Measurements from ENCODE around the gene TRIL.

The TRIL gene

GRCh38 chr7:28990200-28990960, 32.2 kb upstream of the TRIL start:
- Histone ChIP-seq H3K27me3 (ENCODE audit: control insufficient read depth, insufficient read depth, low read length) (no peaks in the 10 kb centered on the region), H3K9me3 (ENCODE audit: control insufficient read depth, low read length) (no peaks in the 10 kb centered on the region), H3K36me3 (ENCODE audit: control insufficient read depth, insufficient read depth, low read length) (no peaks in the 10 kb centered on the region), H3K9ac (ENCODE audit: low read length) (no peak overlapping the region), H3K4me1 (ENCODE audit: control insufficient read depth, insufficient read depth, low read length) (peaks cover 15% of the 10 kb centered on the region), H3K4me3 (ENCODE audit: low read length) (no peak overlapping the region)

GRCh38 chr7:28989211-28989980, 31.3 kb upstream of the TRIL start:
- H3K9ac ChIP-seq (ENCODE audit: low read length) = no peak overlapping the region
- H3K36me3 ChIP-seq (ENCODE audit: control insufficient read depth, insufficient read depth, low read length) = no peaks in the 10 kb centered on the region
- H3K9me3 ChIP-seq (ENCODE audit: control insufficient read depth, low read length) = no peaks in the 10 kb centered on the region
- no peak overlapping the region for H3K4me3 ChIP-seq (ENCODE audit: low read length)
- H3K4me1 ChIP-seq (ENCODE audit: control insufficient read depth, insufficient read depth, low read length) = peaks cover 17% of the 10 kb centered on the region
- no peaks in the 10 kb centered on the region for H3K27me3 ChIP-seq (ENCODE audit: control insufficient read depth, insufficient read depth, low read length)

- Histone ChIP-seq H3K4me3 (ENCODE audit: low read length) (no peak overlapping the region), H3K9me3 (ENCODE audit: control insufficient read depth, low read length) (no peaks in the 10 kb centered on the region), H3K9ac (ENCODE audit: low read length) (no peak overlapping the region), H3K27me3 (ENCODE audit: control insufficient read depth, insufficient read depth, low read length) (no peaks in the 10 kb centered on the region), H3K36me3 (ENCODE audit: control insufficient read depth, insufficient read depth, low read length) (no peaks in the 10 kb centered on the region), H3K4me1 (ENCODE audit: control insufficient read depth, insufficient read depth, low read length) (peaks cover 17% of the 10 kb centered on the region)
These were observed 30.7 kb upstream of the TRIL start for GRCh38 chr7:28988810-28989209.

GRCh38 chr7:28988091-28988490, 30.0 kb upstream of the TRIL start:
- peaks cover 17% of the 10 kb centered on the region for H3K4me1 ChIP-seq (ENCODE audit: control insufficient read depth, insufficient read depth, low read length)
- no peak overlapping the region for H3K9ac ChIP-seq (ENCODE audit: low read length)
- H3K4me3 ChIP-seq (ENCODE audit: low read length) = no peak overlapping the region
- H3K36me3 ChIP-seq (ENCODE audit: control insufficient read depth, insufficient read depth, low read length) = no peaks in the 10 kb centered on the region
- H3K27me3 ChIP-seq (ENCODE audit: control insufficient read depth, insufficient read depth, low read length) = no peaks in the 10 kb centered on the region
- no peaks in the 10 kb centered on the region for H3K9me3 ChIP-seq (ENCODE audit: control insufficient read depth, low read length)

GRCh38 chr7:28986765-28987110, 28.6 kb upstream of the TRIL start:
- H3K9ac ChIP-seq (ENCODE audit: low read length) = peak overlapping the region; percentile 23
- H3K9me3 ChIP-seq (ENCODE audit: control insufficient read depth, low read length) = no peaks in the 10 kb centered on the region
- no peaks in the 10 kb centered on the region for H3K27me3 ChIP-seq (ENCODE audit: control insufficient read depth, insufficient read depth, low read length)
- no peak overlapping the region for H3K4me3 ChIP-seq (ENCODE audit: low read length)
- H3K36me3 ChIP-seq (ENCODE audit: control insufficient read depth, insufficient read depth, low read length) = no peaks in the 10 kb centered on the region
- H3K4me1 ChIP-seq (ENCODE audit: control insufficient read depth, insufficient read depth, low read length) = peaks cover 17% of the 10 kb centered on the region

GRCh38 chr7:28986028-28986764, 28.1 kb upstream of the TRIL start:
- Histone ChIP-seq H3K27me3 (ENCODE audit: control insufficient read depth, insufficient read depth, low read length) (no peaks in the 10 kb centered on the region), H3K36me3 (ENCODE audit: control insufficient read depth, insufficient read depth, low read length) (no peaks in the 10 kb centered on the region), H3K4me1 (ENCODE audit: control insufficient read depth, insufficient read depth, low read length) (peaks cover 17% of the 10 kb centered on the region), H3K9ac (ENCODE audit: low read length) (peak overlapping the region; percentile 23), H3K9me3 (ENCODE audit: control insufficient read depth, low read length) (no peaks in the 10 kb centered on the region), H3K4me3 (ENCODE audit: low read length) (no peak overlapping the region)

GRCh38 chr7:28984631-28985030, 26.5 kb upstream of the TRIL start:
- no peaks in the 10 kb centered on the region for H3K36me3 ChIP-seq (ENCODE audit: control insufficient read depth, insufficient read depth, low read length)
- H3K4me3 ChIP-seq (ENCODE audit: low read length) = no peak overlapping the region
- H3K4me1 ChIP-seq (ENCODE audit: control insufficient read depth, insufficient read depth, low read length) = peaks cover 17% of the 10 kb centered on the region
- no peaks in the 10 kb centered on the region for H3K9me3 ChIP-seq (ENCODE audit: control insufficient read depth, low read length)
- no peaks in the 10 kb centered on the region for H3K27me3 ChIP-seq (ENCODE audit: control insufficient read depth, insufficient read depth, low read length)
- H3K9ac ChIP-seq (ENCODE audit: low read length) = no peak overlapping the region

GRCh38 chr7:28984217-28984616, 26.1 kb upstream of the TRIL start:
- no peak overlapping the region for H3K4me3 ChIP-seq (ENCODE audit: low read length)
- no peaks in the 10 kb centered on the region for H3K9me3 ChIP-seq (ENCODE audit: control insufficient read depth, low read length)
- peaks cover 17% of the 10 kb centered on the region for H3K4me1 ChIP-seq (ENCODE audit: control insufficient read depth, insufficient read depth, low read length)
- H3K9ac ChIP-seq (ENCODE audit: low read length) = no peak overlapping the region
- H3K27me3 ChIP-seq (ENCODE audit: control insufficient read depth, insufficient read depth, low read length) = no peaks in the 10 kb centered on the region
- H3K36me3 ChIP-seq (ENCODE audit: control insufficient read depth, insufficient read depth, low read length) = no peaks in the 10 kb centered on the region

GRCh38 chr7:28983396-28984190, 25.5 kb upstream of the TRIL start:
- no peak overlapping the region for H3K9ac ChIP-seq (ENCODE audit: low read length)
- H3K9me3 ChIP-seq (ENCODE audit: control insufficient read depth, low read length) = no peaks in the 10 kb centered on the region
- no peaks in the 10 kb centered on the region for H3K36me3 ChIP-seq (ENCODE audit: control insufficient read depth, insufficient read depth, low read length)
- peaks cover 17% of the 10 kb centered on the region for H3K4me1 ChIP-seq (ENCODE audit: control insufficient read depth, insufficient read depth, low read length)
- H3K4me3 ChIP-seq (ENCODE audit: low read length) = no peak overlapping the region
- no peaks in the 10 kb centered on the region for H3K27me3 ChIP-seq (ENCODE audit: control insufficient read depth, insufficient read depth, low read length)

GRCh38 chr7:28981161-28981465, 23.0 kb upstream of the TRIL start:
- H3K9ac ChIP-seq (ENCODE audit: low read length) = no peak overlapping the region
- no peaks in the 10 kb centered on the region for H3K9me3 ChIP-seq (ENCODE audit: control insufficient read depth, low read length)
- H3K4me3 ChIP-seq (ENCODE audit: low read length) = no peak overlapping the region
- peaks cover 10% of the 10 kb centered on the region for H3K4me1 ChIP-seq (ENCODE audit: control insufficient read depth, insufficient read depth, low read length)
- H3K27me3 ChIP-seq (ENCODE audit: control insufficient read depth, insufficient read depth, low read length) = no peaks in the 10 kb centered on the region
- no peaks in the 10 kb centered on the region for H3K36me3 ChIP-seq (ENCODE audit: control insufficient read depth, insufficient read depth, low read length)

- Histone ChIP-seq H3K9me3 (ENCODE audit: control insufficient read depth, low read length) (no peaks in the 10 kb centered on the region), H3K9ac (ENCODE audit: low read length) (no peak overlapping the region), H3K4me3 (ENCODE audit: low read length) (no peak overlapping the region), H3K4me1 (ENCODE audit: control insufficient read depth, insufficient read depth, low read length) (peaks cover 5% of the 10 kb centered on the region), H3K27me3 (ENCODE audit: control insufficient read depth, insufficient read depth, low read length) (no peaks in the 10 kb centered on the region), H3K36me3 (ENCODE audit: control insufficient read depth, insufficient read depth, low read length) (no peaks in the 10 kb centered on the region)
These were observed 22.5 kb upstream of the TRIL start for GRCh38 chr7:28980451-28981160.
